ENCODE results near the gene MOB2.

MOB2 gene

DNA sequence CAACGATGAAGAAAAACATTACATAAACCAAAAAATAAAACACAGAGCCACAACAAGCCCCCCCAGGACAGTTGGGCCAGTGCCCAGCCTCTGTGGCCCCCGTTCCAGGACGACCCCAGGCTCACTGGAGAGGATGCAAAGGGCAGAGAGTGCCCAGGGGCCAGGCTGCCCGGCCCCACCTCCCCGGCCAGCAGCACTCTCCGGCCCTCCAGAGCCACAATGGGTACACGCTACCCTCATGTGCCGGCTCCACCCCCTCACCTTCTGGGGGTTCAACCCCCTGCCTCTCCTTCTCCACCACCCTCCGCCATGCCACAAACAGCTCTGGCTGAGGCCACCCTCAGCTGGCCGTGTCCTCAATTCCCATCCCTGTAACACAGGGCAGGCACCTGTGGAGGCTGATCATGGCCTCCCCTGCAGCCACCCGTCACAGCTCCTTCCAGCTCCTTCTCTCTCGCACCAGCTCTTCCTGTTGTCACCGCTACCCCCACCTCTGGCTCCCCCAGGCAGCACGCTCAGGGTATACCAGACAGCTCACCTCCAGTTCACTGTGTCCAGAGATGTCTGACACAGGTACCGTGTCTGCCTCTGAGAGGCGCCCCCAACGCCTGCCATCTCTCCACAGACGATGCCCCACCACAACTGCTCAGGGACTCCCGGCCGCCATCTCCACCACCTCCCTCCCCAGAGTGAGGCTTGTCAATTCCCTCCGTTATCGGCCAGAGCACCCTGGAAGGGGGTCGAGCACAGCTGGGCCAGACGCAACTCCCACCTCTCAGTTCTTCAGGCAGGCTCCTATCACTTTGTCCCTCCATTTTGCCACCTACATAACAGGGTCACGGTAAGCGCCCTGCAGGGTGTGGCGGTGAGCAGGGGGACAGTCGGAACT lies 30.8 kb upstream of the MOB2 start:
- H3K79me2 ChIP-seq (ENCODE audit: low read length) = peaks cover 47% of the 10 kb centered on the region
- no peak overlapping the region for H3K27ac ChIP-seq (ENCODE audit: low read length)
- TF ChIP-seq, protein P1, sequence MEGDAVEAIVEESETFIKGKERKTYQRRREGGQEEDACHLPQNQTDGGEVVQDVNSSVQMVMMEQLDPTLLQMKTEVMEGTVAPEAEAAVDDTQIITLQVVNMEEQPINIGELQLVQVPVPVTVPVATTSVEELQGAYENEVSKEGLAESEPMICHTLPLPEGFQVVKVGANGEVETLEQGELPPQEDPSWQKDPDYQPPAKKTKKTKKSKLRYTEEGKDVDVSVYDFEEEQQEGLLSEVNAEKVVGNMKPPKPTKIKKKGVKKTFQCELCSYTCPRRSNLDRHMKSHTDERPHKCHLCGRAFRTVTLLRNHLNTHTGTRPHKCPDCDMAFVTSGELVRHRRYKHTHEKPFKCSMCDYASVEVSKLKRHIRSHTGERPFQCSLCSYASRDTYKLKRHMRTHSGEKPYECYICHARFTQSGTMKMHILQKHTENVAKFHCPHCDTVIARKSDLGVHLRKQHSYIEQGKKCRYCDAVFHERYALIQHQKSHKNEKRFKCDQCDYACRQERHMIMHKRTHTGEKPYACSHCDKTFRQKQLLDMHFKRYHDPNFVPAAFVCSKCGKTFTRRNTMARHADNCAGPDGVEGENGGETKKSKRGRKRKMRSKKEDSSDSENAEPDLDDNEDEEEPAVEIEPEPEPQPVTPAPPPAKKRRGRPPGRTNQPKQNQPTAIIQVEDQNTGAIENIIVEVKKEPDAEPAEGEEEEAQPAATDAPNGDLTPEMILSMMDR (IDR thresholded peaks at IDR 0.05; ENCODE audit: low read depth, low read length) = no peak
- no peak for TF ChIP-seq EZH2phosphoT487 (IDR thresholded peaks at IDR 0.05; ENCODE audit: low read depth)

GRCh38 chr11:1516273-1517067 lies 29.9 kb upstream of the MOB2 start:
- H3K79me2 ChIP-seq (ENCODE audit: low read length) = peaks cover 47% of the 10 kb centered on the region
- H3K9ac ChIP-seq (ENCODE audit: low read length) = 0 out of 2 replicates have a peak overlapping the region, but pooled peaks have one; percentile 24
- no peaks in the 10 kb centered on the region for H3K36me3 ChIP-seq (replicated peaks; ENCODE audit: low read depth, low read length)
- H4K20me1 ChIP-seq (ENCODE audit: insufficient read depth, low read length) = peaks cover 45% of the 10 kb centered on the region
- peak overlapping the region; percentile 28; the same call in 1 of the 2 replicates for H3K4me3 ChIP-seq (ENCODE audit: low read length)
- no peaks in the 10 kb centered on the region for H3K9me3 ChIP-seq (ENCODE audit: insufficient read depth, low read length)
- TF ChIP-seq, protein P1 (IDR thresholded peaks at IDR 0.05; ENCODE audit: low read depth, low read length) = no peak
- no peak for TF ChIP-seq EZH2phosphoT487 (IDR thresholded peaks at IDR 0.05; ENCODE audit: low read depth)
- H3K27me3 ChIP-seq (ENCODE audit: low read depth, low read length) = no peaks in the 10 kb centered on the region
- H3K4me1 ChIP-seq (ENCODE audit: low read length) = peaks cover 47% of the 10 kb centered on the region
- peak overlapping the region; percentile 44 for H3K4me2 ChIP-seq (ENCODE audit: low read length)
- H3K27ac ChIP-seq (ENCODE audit: low read length) = no peak overlapping the region
- H2AFZ ChIP-seq (ENCODE audit: low read depth, low read length) = no peak overlapping the region

More for the DNA sequence above, 30.8 kb upstream of the MOB2 start:
- H3K36me3 ChIP-seq (replicated peaks; ENCODE audit: low read depth, low read length) = no peaks in the 10 kb centered on the region
- H3K9me3 ChIP-seq (ENCODE audit: insufficient read depth, low read length) = no peaks in the 10 kb centered on the region
- H2AFZ ChIP-seq (ENCODE audit: low read depth, low read length) = no peak overlapping the region
- peaks cover 36% of the 10 kb centered on the region for H4K20me1 ChIP-seq (ENCODE audit: insufficient read depth, low read length)
- H3K4me1 ChIP-seq (ENCODE audit: low read length) = peaks cover 52% of the 10 kb centered on the region
- H3K4me2 ChIP-seq (ENCODE audit: low read length) = peak overlapping the region; percentile 44; the same call in 1 of the 2 replicates
- no peak overlapping the region for H3K9ac ChIP-seq (ENCODE audit: low read length)
- H3K27me3 ChIP-seq (ENCODE audit: low read depth, low read length) = no peaks in the 10 kb centered on the region
- no peak overlapping the region for H3K4me3 ChIP-seq (ENCODE audit: low read length)

- no peaks in the 10 kb centered on the region for H3K36me3 ChIP-seq (replicated peaks; ENCODE audit: low read depth, low read length)
- no peaks in the 10 kb centered on the region for H3K9me3 ChIP-seq (ENCODE audit: insufficient read depth, low read length)
- peaks cover 53% of the 10 kb centered on the region for H4K20me1 ChIP-seq (ENCODE audit: insufficient read depth, low read length)
- H3K4me3 ChIP-seq (ENCODE audit: low read length) = peak overlapping the region; percentile 28; the same call in 1 of the 2 replicates
- H3K27me3 ChIP-seq (ENCODE audit: low read depth, low read length) = no peaks in the 10 kb centered on the region
- no peak overlapping the region for H3K9ac ChIP-seq (ENCODE audit: low read length)
- no peak overlapping the region for H2AFZ ChIP-seq (ENCODE audit: low read depth, low read length)
- peaks cover 45% of the 10 kb centered on the region for H3K79me2 ChIP-seq (ENCODE audit: low read length)
- no peak overlapping the region for H3K27ac ChIP-seq (ENCODE audit: low read length)
- TF ChIP-seq, protein P1 (IDR thresholded peaks at IDR 0.05; ENCODE audit: low read depth, low read length) = peak; percentile 89
- TF ChIP-seq EZH2phosphoT487 (IDR thresholded peaks at IDR 0.05; ENCODE audit: low read depth) = no peak
- peaks cover 36% of the 10 kb centered on the region for H3K4me1 ChIP-seq (ENCODE audit: low read length)
- peak overlapping the region; percentile 44 for H3K4me2 ChIP-seq (ENCODE audit: low read length)
These were observed 28.8 kb upstream of the MOB2 start for GRCh38 chr11:1515082-1516060.

All from OCI-LY3 (cell line).